Kasumi-1 (cell line): ENCODE data around the gene EBF3.
"Not testable (repeated sequence)": the region's sequence is repeated elsewhere in the genome, so short reads cannot be mapped to it uniquely, and the experiment has no call there.

Experiments used
- DNase-seq, 2 experiments: peaks; one replicate each; lab custom pipeline; 2025; lab: John Stamatoyannopoulos, UW

The EBF3 gene

DNA sequence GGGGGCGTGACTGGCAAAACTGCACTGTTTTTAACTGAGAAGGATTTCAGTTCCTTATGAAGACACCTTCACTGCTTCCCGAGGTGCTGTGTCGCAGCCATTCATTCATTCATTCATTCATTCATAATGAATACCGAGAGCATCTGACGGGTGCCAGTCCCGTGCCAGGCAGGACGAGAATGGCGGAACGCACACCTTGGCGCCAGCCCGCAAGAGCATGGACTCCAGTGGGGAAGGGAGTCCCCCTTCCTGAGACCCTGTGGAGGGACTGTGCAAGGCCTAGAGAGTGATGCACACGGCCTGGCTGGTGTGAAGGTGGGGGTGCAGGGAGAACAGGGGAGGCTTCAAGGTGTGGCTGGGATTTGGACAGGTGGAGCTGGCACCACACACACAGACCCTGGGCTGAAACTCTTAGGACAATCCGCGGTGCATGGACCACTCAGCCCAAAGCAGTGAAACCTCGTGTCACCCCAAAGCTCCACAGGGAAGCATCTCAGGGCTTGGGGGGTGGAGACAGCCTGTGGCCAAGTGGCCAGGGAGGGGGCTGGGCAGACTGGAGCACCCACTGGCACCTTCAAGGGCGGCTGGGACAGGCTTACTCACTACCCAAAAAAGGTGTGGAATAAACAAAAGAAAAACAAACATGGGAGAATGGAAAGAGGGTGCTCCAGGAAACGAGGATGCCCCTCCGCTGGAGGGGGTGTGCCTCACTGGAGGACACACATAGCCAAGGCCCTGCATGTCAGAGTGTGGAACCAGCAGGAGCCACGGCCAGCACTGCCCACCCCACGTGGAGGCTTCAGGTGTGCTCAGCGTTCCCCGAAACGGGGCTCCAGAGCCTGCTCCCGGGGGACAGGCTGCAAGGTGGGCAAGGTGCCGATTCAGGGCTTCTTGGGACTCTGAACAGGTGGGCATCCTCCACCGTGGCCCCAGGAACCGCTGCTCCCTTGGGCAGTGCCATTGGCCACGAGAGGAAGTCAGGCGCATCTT is 37.7 kb downstream of the EBF3 start:
- no peak for DNase-seq

DNA sequence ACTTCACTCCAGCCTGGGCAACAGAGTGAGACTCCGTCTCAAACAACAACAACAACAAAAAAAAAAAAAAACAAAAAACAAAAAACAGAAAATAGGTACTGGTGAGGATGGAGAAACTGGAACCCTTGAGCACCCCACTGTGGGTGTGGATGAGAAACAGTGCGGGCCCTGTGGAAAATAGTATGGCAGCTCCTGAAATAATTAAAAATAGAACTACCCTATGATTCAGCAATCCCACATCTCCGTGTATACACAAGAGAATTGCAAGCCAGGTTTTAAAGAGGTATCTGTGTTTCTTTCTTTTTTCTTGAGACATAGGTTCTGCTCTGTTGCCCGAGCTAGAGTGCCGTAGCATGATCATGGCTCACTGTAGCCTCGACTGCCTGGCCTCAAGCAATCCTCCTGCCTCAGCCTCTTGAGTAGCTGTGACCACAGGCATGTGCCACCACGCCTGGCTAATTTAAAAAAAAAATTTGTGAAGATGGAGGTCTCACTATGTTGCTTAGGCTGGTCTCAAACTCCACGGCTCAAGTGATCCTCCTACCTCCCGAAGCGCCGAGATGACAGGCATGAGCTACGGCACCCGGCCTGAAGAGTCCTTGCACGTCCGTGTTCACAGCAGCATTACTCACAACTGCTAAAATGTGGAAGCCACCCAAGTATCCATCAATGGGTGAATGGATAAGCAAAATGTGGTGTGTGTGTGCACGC is 39.5 kb downstream of the EBF3 start:
- DNase-seq = no peak

DNA sequence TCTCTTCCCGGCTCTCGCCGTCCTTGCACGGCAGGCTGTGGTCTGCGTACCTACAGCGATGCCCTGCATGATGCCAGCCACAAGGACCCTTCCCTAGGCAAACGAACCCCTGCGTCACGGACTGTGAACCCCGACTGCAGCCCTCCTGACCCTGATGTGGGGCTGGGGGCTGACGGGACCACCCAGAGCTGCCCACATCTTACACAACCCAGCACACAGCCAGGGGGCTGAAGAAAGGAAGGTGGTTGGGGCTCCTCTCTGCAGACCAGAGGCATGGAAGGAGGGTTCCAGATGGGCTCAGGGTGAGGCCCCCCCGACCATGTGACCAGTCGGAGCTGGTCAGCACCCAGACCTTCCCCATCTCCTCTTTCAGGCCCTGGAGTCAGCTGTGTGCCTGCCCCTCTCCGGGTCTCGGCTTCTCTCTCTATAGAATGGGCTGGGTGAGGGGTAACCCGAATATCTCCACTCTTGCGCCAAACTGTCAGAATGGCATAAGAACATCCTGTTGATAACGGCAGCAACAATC is 41.4 kb downstream of the EBF3 start:
- no peak for DNase-seq

DNA sequence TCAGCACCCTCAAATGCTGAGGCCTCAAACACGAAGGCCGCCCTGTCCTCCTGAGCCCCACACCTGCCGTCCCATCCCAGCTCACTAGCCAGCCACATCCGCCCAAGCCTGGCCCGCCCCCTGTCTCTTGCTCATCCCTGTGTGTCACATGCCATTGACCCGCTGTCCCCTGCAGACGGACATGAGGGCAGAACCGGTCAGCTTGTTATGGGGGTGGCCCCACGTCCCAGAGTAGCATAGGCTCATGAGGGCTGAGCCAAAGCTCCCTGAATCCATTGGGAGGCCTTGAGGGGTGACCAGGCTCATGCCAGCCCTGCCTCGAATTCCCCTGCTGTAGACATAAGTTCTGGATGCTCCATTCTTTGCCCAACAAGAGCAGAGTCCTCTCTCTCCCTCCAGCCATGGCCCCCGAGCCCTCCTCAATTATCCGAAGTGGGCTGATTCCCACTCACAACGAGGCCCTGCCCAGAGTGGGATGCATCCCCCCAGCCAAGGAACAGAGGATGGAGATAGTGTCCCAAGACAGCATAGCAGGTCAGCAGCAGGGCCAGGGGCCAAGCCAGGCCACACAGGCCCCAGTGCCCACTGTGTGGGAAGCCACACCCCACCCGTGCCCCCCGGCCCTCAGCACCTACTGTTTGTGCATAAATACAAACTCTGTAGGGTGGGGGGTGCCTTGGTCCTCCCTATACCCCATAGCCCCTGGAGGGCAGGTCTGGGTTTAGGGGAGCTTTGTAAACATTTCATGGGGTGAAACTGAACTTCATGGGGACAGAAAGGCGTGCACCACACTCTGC is 42.1 kb downstream of the EBF3 start:
- DNase-seq = no peak

DNA sequence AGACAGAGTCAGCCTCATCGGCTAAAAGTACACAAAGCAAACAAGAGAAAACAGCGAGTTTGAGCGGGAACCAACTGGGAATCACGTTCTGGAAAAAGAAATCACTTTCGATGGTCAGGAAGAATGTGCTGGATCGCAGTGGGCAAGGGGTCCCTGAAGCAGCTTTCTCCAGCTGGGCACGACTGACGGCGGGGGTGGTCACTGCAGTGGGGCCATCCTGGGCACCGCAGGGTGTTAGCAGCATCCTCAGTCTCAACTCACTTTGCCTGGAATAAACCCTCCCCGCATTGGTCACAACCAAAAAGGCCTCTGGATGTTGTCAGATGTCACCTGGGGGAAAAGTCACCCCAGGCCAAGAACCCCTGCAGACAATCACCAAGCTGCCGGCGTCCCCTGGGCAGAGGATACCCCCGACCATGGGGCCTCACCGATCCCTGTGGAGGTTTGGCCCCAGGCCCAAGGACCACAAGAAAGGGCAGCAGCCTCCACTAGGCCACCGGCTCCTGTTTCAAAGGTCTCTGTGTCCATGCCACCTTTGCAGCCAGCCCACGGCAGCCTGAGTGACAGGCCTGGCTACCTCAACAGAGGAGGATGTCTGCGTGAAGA is 42.9 kb downstream of the EBF3 start:
- DNase-seq = no peak

DNA sequence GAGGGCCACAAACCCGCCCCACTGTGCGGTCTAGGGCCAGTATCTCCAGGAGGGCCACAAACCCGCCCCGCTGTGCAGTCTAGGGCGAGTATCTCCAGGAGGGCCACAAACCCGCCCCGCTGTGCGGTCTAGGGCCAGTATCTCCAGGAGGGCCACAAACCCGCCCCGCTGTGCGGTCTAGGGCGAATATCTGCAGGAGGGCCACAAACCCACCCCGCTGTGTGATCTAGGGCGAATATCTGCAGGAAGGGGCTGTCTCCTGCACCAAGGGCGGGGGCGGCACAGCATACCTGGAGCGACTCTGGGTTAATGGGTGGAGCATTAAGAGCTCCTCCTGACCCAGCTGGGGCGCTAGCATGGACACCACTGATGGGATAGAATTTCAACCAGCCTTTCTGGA is 43.9 kb downstream of the EBF3 start:
- not testable (repeated sequence) for DNase-seq

DNA sequence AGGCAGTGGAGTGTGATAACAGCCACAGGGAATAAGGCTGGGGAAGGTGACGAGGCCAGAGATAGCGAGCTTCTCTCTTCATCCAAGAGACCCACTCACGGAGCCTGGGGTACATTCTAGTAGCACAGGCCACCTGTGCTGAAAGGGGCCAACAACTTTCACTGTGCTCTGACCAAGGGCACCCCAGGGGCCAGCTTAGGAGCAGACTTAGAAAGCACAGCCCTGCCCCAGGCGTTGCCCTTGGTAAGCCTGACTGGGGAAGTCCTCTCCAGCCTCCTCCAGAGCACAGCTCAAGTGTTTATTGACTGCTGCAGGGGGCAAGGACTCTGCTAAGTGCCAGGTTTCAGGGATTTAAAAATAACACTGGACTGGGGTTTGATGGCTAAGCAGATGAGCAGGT is 44.7 kb downstream of the EBF3 start:
- DNase-seq = no peak

DNA sequence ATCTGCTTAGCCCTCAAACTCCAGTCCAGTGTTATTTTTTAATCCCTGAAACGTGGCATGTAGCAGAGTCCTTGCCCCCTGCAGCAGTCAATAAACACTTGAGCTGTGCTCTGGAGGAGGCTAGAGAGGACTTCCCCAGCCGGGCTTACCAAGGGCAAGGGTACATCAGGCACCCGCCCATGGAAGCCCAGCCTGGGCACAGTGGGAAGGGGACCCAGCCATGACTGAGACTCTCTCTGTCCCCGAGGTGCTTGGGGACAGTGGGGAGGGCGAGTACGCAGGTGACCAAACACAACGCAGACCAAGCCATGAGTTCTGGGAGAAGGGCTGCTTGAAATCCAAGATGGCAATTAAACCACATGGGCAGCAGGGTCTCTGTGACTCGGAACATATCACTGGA is 45.2 kb downstream of the EBF3 start:
- DNase-seq = no peak

DNA sequence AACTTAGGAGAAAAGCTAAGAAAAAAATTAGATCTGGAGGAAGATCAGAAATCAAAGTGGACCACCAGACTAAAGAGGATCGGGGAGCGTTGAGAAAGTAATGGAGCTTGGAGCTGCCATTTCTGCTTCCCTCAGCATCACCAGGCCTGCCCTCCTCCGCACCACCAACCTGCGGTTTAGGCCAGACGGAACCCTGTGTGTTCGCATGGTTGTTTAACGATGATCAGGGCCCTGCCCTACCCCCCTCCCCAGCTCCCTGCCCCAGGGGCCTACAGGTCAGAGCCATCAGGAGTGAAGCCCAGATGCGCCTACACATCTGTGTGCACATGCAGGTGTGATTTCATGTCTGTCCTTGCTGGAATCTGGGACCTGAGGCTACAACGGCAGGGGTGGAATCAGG is 45.7 kb downstream of the EBF3 start:
- DNase-seq = no peak

DNA sequence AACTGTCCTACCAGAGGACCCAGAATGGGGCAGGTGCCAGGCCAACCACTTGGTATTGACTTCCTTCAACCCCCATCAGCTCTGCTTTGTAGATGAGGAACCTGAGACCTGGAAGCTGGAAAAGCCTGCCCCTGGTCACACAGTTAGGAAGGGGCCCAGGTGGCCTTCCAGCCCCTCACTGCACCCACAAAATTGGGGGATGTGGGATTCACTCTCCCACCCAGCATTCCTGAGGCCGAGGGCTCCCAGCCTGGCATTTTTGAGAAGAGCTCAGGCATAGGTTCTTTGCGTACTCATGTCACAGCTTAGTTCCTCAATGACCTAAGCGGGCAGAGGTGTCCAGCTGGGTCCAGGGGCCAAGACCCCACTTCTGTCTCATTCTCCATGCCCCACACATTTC is 46.1 kb downstream of the EBF3 start:
- DNase-seq = no peak

DNA sequence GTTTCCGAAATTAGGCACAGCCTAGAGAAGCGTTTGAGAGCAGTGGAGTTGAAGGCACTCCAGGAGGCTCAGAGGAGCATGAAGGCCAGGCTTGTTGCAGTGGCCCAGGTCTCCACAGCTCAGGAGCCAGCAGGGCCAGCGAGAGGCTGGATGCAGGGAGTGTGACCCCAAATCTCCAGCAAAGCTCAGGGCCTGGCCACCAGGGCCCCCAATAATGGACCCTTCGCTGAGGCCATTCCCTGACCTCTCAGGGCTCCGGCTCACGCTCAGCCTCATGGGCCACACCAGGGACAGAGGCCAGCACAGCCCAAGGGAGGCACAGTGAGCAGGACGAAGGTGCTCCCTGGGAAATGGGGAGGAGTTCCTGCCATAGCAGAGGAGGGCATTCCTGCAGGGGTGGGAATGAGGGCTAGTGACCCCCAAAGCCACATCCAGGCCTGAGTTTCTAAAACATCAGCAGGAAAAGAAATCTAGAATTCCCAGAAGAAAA is 47.5 kb downstream of the EBF3 start:
- DNase-seq = no peak

DNA sequence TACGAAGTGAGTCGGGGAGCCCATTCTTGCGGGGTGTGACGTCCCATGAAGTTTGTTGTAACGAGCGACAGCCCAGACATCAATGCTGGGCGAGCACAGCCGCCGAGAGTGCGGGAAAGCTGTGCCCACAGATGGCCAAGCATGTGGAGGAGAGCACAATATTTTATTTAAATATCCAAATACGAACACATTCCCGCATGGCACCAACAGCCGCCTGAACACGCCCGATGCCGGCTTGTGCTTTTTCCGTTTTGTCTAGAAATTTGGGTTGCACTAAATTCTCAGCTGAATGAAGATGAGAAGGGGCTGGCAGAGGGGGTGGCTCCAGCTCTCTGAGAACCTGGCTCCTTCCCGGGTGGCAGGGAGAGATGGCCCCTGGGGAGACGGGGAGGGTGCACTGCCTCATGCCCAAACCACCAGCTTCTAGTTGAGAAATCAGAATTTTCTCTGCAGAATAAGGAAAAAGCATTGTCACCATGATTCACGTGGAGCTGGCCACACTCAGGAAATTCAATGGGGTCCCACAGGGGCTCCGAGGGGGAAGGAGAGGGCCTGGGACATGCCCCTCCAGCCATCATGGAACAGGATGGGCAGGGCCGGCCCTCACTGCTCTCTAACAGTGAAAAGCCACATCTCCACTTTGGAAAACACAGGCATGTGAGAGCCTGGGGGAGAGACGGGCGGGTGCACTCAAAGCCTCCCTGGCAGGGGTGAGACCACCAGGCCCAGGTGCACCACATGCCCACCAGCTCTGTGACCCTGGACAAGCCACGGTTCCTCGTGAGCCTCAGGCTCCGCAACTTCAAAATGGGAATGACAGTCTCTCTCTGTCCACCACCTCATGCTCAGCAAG is 48.3 kb downstream of the EBF3 start:
- DNase-seq = no peak

DNA sequence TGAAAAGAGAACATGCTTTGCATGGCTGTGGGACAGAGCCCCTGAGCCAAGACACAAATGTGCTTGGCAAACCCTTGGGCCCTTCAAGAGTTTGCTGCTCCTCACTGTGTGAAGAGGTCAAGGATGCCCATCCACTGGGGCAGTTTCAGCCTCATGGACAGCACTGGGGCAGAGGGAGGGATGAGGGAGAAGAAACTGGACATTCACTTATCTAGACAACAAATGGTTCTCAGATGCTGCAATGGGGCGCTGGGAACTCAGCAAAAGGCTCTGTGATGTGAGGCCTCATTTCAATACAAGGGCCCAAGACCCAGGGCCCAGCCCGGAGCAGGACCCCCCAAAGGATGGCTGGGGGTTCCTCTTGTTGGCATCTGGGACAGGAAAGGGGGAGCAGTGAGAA is 49.1 kb downstream of the EBF3 start:
- DNase-seq = no peak

DNA sequence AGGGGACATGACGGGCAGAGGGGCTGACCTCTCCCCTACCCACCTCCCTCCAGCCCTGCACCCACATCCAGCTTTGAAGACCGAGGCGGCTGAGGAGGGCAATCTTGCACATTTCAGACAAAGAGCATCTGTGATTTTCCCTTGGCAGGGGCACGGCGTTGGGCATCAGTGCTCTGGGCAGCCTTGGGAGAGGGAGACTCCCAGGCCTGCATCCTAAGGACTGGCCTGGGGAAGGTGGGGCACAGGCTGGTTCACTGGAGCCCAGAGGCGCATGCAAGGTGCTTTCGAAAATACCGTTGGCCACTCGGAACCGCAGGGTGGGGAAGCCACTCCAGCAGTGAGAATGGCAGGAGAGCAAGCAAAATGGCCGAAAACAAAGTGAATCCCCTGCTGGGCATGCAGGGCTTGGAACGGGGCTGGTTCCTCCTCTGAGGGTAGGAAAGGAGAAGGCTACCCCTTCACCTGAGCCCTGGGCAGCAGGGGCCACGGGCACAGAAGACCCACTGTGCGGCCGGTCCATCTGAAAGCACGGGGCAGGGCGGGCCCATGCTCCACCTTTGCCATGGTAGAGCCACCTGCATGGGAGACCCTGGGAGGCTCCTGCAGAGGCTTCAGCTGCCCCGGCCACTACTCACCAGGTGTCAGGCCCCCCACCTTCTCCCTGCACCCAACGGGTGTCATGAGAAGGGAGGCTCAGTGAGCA is 49.8 kb downstream of the EBF3 start:
- DNase-seq = no peak

DNA sequence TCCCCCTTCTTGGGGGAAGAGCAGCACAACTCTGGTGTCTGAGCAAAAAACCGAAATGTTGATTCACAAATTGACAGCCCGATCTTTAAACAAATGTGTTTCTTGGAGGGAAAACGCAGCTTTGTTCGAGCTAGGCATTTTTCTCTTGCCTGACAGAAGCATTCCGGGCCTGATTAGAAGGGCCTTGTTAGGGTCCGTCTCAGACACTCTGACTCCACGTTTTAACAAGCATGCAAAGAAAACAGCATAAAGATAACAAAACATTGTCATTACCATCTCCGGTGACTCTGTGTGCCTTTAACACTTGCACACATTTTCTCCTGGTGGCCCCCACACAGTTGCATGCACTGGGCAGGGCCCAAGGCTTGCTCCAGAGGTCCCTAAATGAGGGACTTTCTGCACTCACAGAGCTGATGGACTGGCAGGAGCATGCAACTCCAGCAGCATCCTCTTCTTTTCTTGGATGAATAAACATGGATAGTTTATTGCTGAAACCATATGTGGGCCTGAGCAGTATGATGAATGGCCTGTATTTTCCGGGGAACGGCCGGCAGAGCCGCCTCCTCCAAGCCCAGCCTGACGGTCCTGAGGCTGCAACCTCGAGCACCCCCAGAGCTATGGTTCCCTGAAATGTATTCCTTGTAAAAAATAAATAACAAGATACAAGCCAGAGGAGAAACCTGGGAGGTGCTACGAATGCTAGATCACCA is 50.9 kb downstream of the EBF3 start:
- DNase-seq = no peak

DNA sequence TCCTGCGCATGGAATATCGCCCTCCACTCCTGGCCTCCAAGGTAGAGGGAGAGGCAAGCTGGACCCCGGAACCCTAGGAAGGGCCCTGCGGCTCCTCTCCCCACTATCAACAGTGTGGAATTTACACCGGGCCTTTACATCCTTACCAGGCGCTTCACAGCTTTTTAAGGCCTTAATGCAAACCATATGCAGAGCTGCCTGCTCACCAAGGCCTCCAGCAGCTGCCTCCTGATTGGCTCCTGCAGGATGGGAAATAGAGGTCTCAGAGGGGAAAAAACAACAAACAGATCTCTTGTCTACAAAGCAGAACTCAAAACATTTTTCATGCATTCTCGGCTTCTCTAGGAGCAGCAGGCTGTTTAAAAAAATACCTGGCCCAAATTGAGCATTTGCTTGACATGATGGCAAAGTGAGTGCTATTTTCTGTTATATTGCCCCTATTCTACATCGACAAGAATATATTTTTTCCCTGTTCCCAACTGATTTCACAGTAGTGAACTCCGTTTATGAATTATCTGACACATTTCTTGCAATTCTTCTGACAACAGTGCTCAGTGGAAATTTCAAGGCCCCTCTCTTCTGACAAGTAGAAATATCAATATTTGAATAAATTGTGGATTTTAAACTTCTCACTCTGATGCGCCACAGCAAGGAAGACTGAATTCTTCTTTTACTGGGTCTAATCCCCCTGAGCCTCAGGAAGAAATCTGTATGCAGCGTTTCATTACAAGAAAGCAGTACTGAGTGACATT is 51.7 kb downstream of the EBF3 start:
- no peak for DNase-seq

DNA sequence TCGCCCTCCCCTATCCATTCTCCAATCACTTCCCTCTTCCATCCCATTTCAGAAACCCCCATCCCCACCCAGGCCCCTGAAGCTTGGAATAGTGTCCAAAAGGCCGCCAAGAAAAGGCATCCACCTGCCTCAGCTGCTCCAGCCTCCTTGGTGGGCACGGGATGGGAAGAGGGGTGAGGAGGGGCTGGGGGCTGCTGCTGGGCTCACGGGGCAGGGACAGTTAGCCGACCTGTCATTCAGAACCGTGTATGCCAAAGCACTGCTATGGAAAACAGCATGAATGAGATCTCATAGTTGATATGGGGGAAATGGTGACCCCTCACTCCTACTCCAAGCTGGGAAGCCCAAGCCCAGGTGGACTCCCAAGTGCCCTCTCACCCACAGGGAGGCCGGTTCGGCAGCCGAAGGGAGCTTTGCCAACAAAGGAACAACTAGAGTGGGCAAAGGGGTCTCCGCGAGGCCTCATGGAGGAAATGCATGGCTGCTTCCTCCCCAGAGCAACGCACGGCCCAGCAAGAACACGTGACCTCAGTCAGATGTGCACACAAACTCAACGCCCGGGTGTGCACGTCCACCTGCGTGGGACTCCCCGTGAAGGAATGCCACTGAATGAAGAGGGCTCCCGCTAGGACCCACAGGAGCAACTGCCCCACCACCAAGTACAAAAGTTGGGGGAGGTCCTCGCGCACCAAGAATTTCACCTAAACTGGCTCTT is 52.5 kb downstream of the EBF3 start:
- DNase-seq = no peak

DNA sequence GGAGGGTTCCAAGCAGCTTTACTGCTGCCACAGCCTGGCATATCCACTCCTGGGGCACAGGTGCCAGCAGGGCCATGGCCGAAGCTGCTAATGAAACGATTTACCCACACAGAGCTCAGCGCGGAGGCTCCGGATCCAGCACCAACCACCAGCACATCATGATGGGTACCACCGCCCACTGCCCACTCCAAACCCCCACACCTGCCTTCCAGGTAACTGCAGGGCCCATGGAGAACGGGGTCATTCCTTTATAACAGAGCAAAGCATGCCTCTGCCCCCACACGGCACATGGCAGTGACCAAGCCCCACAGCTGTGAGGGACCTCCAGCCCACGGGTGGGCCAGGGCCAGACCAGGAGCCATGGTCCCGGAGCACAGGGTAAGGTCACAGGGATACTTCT is 53.2 kb downstream of the EBF3 start:
- no peak for DNase-seq
